Uterus (tissue), 4 donors: ENCODE results near the gene RAB6A. TPM values are rescaled to one million over a fixed set of nuclear protein-coding genes. Genes with fewer than 3 reads are reported as not detected.
"Not testable (repeated sequence)": the region's sequence is repeated elsewhere in the genome, so short reads cannot be mapped to it uniquely, and the experiment has no call there.

Source experiments
- DNase-seq, 2 donors: peaks; one replicate each; pipeline ENCODE4 v3.0.0-alpha.2; 2019 to 2020
- H3K27ac ChIP-seq, 2 donors: fragments of 200-600 bp; sonication (generic); 1 replicate in 1 of 2; 2 replicates in 1 of 2; pipeline ENCODE4 v1.5.1; 2016 to 2018
- H3K27me3 ChIP-seq, 2 donors: fragments of 200-600 bp; sonication (generic); one replicate each; pipeline ENCODE4 v1.5.1; 2018 to 2019; ENCODE audit warnings: control low read depth in 1 of 2
- H3K36me3 ChIP-seq, 2 donors: fragments of 200-600 bp; sonication (generic); one replicate each; pipeline ENCODE4 v1.5.1; 2019; ENCODE audit warnings: control low read depth in 1 of 2
- H3K4me1 ChIP-seq, 2 donors: fragments of 200-600 bp; sonication (generic); one replicate each; pipeline ENCODE4 v1.5.1; 2018 to 2019; ENCODE audit warnings: control low read depth in 1 of 2
- H3K4me3 ChIP-seq, 2 donors: fragments of 200-600 bp; sonication (generic); 1 replicate in 1 of 2; 2 replicates in 1 of 2; pipeline ENCODE4 v1.5.1; 2018 to 2019; ENCODE audit warnings: mild to moderate bottlenecking in 1 of 2
- H3K9me3 ChIP-seq, 2 donors: fragments of 200-600 bp; sonication (generic); one replicate each; pipeline ENCODE4 v1.5.1; 2019; ENCODE audit warnings: control low read depth in 1 of 2
- POLR2A ChIP-seq, 2 donors: fragments of 450-650 bp; IDR thresholded peaks; one replicate each; pipeline ENCODE4 v1.6.1; 2016; ENCODE audit warnings: antibody characterized with exemption in 2 of 2, mild to moderate bottlenecking in 1 of 2, moderate library complexity in 1 of 2
- intact Hi-C: fragments of 100-400 bp; cut with DNase I; formaldehyde crosslinking; loops from one replicate; pipeline ENCODE4 v1.15.1; 2023; ENCODE audit warnings: low total_unique reads
- total RNA-seq, 4 donors: library from RNA; depleted of rRNA in 3 of 4; stranded (reverse); fragments of >200 nt in 3 of 4; gene quantifications; one replicate each; pipeline versions ENCODE4 v1.1.0 to v1.2.4, GENCODE V29; 2014 to 2023
- TF ChIP-seq, protein P1 (sequence below), 4 experiments: fragments of 200-600 bp in 2 of 4; fragments of 450-650 bp in 2 of 4; sonication (generic) in 2 of 4; IDR thresholded peaks; one replicate each; pipeline ENCODE4 v1.5.1; 2016 to 2019; ENCODE audit warnings: antibody characterized with exemption in 4 of 4, mild to moderate bottlenecking in 2 of 4, moderate library complexity in 1 of 4
- donor health status: DM: yes; HTN: yes; CAD: no.

RAB6A gene
- total RNA-seq, 4 donors from 2014 or later, result 75.9 to 129 (median 119) TPM

GRCh38 chr11:73750228-73750627 lies 10.6 kb downstream of the RAB6A start:
- H3K27me3 ChIP-seq, result no peaks in the 10 kb centered on the region
- no peak for DNase-seq
- H3K36me3 ChIP-seq, result no peaks in the 10 kb centered on the region
- no peaks in the 10 kb centered on the region for H3K4me1 ChIP-seq
- intact Hi-C loops, result no loop called here
- no peak overlapping the region for H3K27ac ChIP-seq
- no peaks in the 10 kb centered on the region for H3K9me3 ChIP-seq
- no peak for TF ChIP-seq POLR2A (IDR thresholded peaks at IDR 0.05)
- H3K4me3 ChIP-seq, result no peak overlapping the region

- DNase-seq, result no peak
- Histone ChIP-seq H3K27ac (no peak overlapping the region), H3K4me3 (no peak overlapping the region), H3K9me3 (no peaks in the 10 kb centered on the region), H3K36me3 (no peaks in the 10 kb centered on the region), H3K4me1 (no peaks in the 10 kb centered on the region), H3K27me3 (no peaks in the 10 kb centered on the region)
- intact Hi-C loops, result no loop called here
- TF ChIP-seq, protein P1, sequence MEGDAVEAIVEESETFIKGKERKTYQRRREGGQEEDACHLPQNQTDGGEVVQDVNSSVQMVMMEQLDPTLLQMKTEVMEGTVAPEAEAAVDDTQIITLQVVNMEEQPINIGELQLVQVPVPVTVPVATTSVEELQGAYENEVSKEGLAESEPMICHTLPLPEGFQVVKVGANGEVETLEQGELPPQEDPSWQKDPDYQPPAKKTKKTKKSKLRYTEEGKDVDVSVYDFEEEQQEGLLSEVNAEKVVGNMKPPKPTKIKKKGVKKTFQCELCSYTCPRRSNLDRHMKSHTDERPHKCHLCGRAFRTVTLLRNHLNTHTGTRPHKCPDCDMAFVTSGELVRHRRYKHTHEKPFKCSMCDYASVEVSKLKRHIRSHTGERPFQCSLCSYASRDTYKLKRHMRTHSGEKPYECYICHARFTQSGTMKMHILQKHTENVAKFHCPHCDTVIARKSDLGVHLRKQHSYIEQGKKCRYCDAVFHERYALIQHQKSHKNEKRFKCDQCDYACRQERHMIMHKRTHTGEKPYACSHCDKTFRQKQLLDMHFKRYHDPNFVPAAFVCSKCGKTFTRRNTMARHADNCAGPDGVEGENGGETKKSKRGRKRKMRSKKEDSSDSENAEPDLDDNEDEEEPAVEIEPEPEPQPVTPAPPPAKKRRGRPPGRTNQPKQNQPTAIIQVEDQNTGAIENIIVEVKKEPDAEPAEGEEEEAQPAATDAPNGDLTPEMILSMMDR (IDR thresholded peaks at IDR 0.05), result no peak
- no peak for TF ChIP-seq POLR2A (IDR thresholded peaks at IDR 0.05)
Measured at GRCh38 chr11:73749118-73749517, 11.8 kb downstream of the RAB6A start.

GRCh38 chr11:73748300-73748699 lies 12.6 kb downstream of the RAB6A start:
- no peak for DNase-seq
- Histone ChIP-seq H3K9me3 (no peaks in the 10 kb centered on the region), H3K4me3 (no peak overlapping the region), H3K4me1 (peaks cover 0 to 2% of the 10 kb centered on the region in 2 donors), H3K36me3 (no peaks in the 10 kb centered on the region), H3K27ac (no peak overlapping the region), H3K27me3 (no peaks in the 10 kb centered on the region)
- intact Hi-C loops, result no loop called here
- TF ChIP-seq, protein P1 (IDR thresholded peaks at IDR 0.05), result no peak
- TF ChIP-seq POLR2A (IDR thresholded peaks at IDR 0.05), result no peak

DNA sequence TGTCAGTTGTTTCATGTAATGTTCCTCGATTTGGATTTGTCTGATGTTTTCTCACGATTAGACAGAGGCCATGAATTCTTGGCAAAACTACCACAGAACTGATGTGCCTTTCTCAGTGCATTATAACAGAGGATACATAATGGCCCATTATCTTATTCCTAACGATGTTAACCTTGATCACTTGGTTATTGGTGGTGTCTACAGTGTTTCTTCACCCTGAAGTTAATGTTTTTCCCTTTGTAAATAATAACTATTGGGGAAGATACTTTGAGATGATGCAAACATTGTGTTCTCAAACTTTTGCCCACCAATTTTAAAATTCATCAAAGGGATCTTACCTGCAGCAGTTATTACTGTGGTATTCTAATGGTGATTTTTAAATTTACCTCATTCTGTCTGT lies 13.1 kb downstream of the RAB6A start:
- TF ChIP-seq POLR2A (IDR thresholded peaks at IDR 0.05), result no peak
- TF ChIP-seq, protein P1 (IDR thresholded peaks at IDR 0.05), result no peak
- H3K36me3 ChIP-seq, result no peaks in the 10 kb centered on the region
- DNase-seq, result no peak
- no peaks in the 10 kb centered on the region for H3K27me3 ChIP-seq
- H3K4me3 ChIP-seq, result no peak overlapping the region
- intact Hi-C loops, result no loop called here
- peaks cover 0 to 4% of the 10 kb centered on the region in 2 donors for H3K4me1 ChIP-seq
- H3K27ac ChIP-seq, result no peak overlapping the region
- no peaks in the 10 kb centered on the region for H3K9me3 ChIP-seq

- intact Hi-C loops, result no loop called here
- Histone ChIP-seq H3K4me1 (peaks cover 0 to 4% of the 10 kb centered on the region in 2 donors), H3K9me3 (no peaks in the 10 kb centered on the region), H3K4me3 (no peak overlapping the region), H3K27ac (no peak overlapping the region), H3K27me3 (no peaks in the 10 kb centered on the region), H3K36me3 (no peaks in the 10 kb centered on the region)
- DNase-seq, result no peak
- TF ChIP-seq POLR2A (IDR thresholded peaks at IDR 0.05), result no peak
- TF ChIP-seq, protein P1 (IDR thresholded peaks at IDR 0.05), result no peak
Measured at GRCh38 chr11:73746701-73747100, 14.2 kb downstream of the RAB6A start.

DNA sequence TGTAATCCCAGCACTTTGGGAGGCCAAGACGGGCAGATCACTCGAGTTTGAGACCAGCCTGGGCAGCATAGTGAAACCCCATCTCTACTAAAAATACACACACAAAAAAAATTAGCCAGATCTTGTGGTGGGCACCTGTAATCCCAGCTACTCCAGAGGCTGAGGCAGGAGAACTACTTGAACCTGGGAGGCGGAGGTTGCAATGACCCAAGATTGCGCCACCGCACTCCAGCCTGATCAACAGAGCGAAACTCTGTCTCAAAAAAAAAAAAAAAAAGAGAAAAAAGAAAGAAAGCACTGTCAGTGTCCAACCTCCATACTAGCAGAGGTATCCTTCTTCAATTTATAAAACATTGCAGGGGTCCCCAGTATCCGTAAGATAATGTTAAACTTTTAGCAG lies 17.8 kb downstream of the RAB6A start:
- Histone ChIP-seq H3K27ac (no peak overlapping the region), H3K27me3 (no peaks in the 10 kb centered on the region), H3K4me3 (no peak overlapping the region), H3K36me3 (no peaks in the 10 kb centered on the region), H3K9me3 (no peaks in the 10 kb centered on the region), H3K4me1 (peaks cover 0 to 4% of the 10 kb centered on the region in 2 donors)
- no peak for DNase-seq
- TF ChIP-seq POLR2A (IDR thresholded peaks at IDR 0.05), result no peak
- TF ChIP-seq, protein P1 (IDR thresholded peaks at IDR 0.05), result no peak
- intact Hi-C loops, result no loop called here

- H3K36me3 ChIP-seq, H3K27me3 ChIP-seq, H3K4me1 ChIP-seq, DNase-seq, H3K9me3 ChIP-seq, H3K4me3 ChIP-seq, intact Hi-C loops, H3K27ac ChIP-seq: not testable (repeated sequence)
Measured at GRCh38 chr11:73735959-73736358, 24.9 kb downstream of the RAB6A start.
